22Rv1 (cell line): ENCODE results near the gene CNGA3.

Experiments used
- CTCF ChIP-seq: fragments of 450-650 bp; IDR thresholded peaks from 2 replicates; pipeline ENCODE4 v1.5.1; 2017; ENCODE audit warnings: mild to moderate bottlenecking
- ZFX ChIP-seq: fragments of 450-650 bp; IDR thresholded peaks from 2 replicates; pipeline ENCODE4 v1.6.1; 2017; ENCODE audit warnings: antibody characterized with exemption, borderline replicate concordance

- no peak for TF ChIP-seq CTCF
- TF ChIP-seq ZFX: no peak
Observed at GRCh38 chr2:98379311-98380202, 33.3 kb downstream of the CNGA3 start.
